BJ (cell line): Measurements from ENCODE around the gene NTSR1. TPM values are rescaled to one million over a fixed set of nuclear protein-coding genes. Genes with fewer than 3 reads are reported as not detected.

Source experiments
- CTCF ChIA-PET: fragments of 350-600 bp; formaldehyde crosslinking; extraction: SDS; loops from one replicate; lab custom pipeline; 2021; ENCODE audit warnings: antibody characterized with exemption, inconsistent platforms; lab: Yijun Ruan, JAX
- POLR2A ChIA-PET: fragments of 300-600 bp; sonication (Branson Sonifier 250); formaldehyde crosslinking; extraction: SDS; loops from one replicate; lab custom pipeline; 2021; ENCODE audit warnings: antibody characterized with exemption; lab: Charles Lee
- DNase-seq: peaks from one replicate; pipeline ENCODE4 v3.0.0-alpha.2; 2011; ENCODE audit warnings: low read depth
- H3K27me3 ChIP-seq: 2 replicates; pipeline ENCODE4 v1.6.0; 2011; ENCODE audit warnings: low read length; ENCODE audit not compliant: control insufficient read depth, insufficient read depth
- H3K36me3 ChIP-seq: 2 replicates; pipeline ENCODE4 v1.5.1; 2011; ENCODE audit warnings: low read length; ENCODE audit not compliant: control insufficient read depth, insufficient read depth
- H3K4me3 ChIP-seq: 2 replicates; pipeline ENCODE4 v1.5.1; 2011; ENCODE audit warnings: low read depth, mild to moderate bottlenecking, control low read depth, low read length
- CTCF ChIP-seq: IDR thresholded peaks from 2 replicates; pipeline ENCODE4 v1.5.1; 2011; ENCODE audit warnings: low read depth, mild to moderate bottlenecking, control low read depth, inconsistent platforms, low read length, moderate library complexity; ENCODE audit not compliant: insufficient read depth
- polyA plus RNA-seq: library from polyadenylated mRNA; depleted of rRNA; stranded (reverse); fragments of >200 nt; gene quantifications from 2 replicates; pipeline ENCODE4 v1.2.3, GENCODE V29; 2011

The NTSR1 gene
- polyA plus RNA-seq, 1 experiment = 0.05 TPM

GRCh38 chr20:62807444-62808210 lies 99.0 kb downstream of the NTSR1 start:
- ChIA-PET CTCF (interaction anchor here (0.8 to 3.2 kb wide), 20 partner anchors 9 to 392 kb away, joined by 3 to 27 read pairs (median 5); partner anchors contain the start of genes COL9A3 and MRGBP), POLR2A (no interaction called here)
- no peaks in the 10 kb centered on the region for H3K27me3 ChIP-seq
- DNase-seq = no peak
- peaks cover 43% of the 10 kb centered on the region for H3K36me3 ChIP-seq
- TF ChIP-seq CTCF = no peak
- no peak overlapping the region for H3K4me3 ChIP-seq

DNA sequence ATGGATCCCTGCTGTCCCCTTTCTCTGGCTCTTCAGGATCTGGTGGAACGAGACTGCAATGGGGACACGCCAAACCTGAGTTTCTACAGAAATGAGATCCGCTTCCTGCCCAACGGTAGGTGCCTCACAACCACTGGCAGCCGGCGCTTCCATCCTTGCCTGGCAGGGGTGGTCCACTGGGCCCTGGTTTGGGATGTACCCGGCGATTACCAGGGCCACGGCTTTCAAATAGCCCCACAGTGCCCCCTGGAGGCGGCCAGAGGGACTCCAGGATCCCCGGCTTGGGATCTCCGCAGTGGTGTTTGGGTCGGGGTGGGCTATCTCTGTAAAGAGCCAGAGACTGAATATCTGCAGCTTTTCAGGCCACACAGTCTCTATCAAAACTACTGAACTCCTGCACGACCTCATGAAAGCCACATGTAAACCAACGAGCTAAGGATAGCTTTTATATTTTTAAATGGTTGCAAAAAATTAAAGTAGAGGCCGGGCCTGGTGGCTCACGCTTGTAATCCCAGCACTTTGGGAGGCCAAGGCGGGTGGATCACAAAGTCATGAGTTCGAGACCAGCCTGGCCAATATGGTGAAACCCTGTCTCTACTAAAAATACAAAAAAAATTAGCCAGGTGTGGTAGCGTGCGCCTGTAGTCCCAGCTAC lies 99.7 kb downstream of the NTSR1 start:
- CTCF ChIA-PET = interaction anchor here (0.7 to 3.2 kb wide), 27 partner anchors 9 to 392 kb away, joined by 3 to 27 read pairs (median 4); partner anchors contain the start of genes COL9A3 and MRGBP
- H3K36me3 ChIP-seq = peaks cover 46% of the 10 kb centered on the region
- no peaks in the 10 kb centered on the region for H3K27me3 ChIP-seq
- DNase-seq = no peak
- POLR2A ChIA-PET = no interaction called here
- peak; percentile 96 for TF ChIP-seq CTCF
- H3K4me3 ChIP-seq = no peak overlapping the region

DNA sequence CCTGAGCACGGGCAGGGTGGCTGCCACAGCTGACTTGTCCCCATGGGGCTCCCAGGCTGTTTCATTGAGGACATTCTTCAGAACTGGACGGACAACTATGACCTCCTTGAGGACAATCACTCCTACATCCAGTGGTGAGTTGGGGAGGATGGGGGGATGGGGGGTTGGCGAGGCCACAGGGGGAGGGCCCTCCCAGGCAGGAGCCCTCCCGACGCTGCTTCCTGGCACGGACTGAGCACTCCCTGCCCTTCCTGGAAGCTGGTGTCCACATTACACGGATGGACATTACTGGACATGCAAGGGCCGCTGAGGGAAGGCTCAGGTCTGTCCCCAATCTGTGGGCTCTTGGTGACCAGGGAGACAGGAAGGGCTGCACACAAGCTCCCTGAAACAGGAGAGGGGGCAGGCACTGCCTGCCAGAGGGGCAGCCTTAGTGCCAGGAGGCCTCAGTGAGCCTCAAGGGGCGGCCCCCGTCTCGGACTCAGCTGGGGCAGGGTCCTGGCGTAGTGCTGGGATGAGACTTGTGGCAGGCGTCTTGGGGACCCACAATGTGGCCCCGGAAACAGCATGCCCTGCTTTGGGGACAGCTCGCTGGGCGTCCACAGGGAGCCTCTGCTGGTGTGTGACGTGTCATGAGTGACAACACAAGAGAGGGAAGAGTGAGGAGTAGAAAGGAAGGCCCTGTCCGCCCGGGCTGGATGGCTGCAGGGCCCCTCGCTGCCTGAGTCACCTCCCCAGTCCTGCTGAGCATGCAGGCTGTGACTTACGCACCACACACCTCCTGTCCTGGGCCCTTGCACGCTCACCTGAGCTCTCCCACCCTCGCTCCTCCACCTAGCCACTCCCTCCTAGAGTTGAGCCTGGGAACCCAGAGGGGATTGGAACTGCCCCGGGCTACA lies 101.1 kb downstream of the NTSR1 start:
- H3K4me3 ChIP-seq = no peak overlapping the region
- H3K27me3 ChIP-seq = no peaks in the 10 kb centered on the region
- no peak for DNase-seq
- peaks cover 46% of the 10 kb centered on the region for H3K36me3 ChIP-seq
- TF ChIP-seq CTCF = no peak
- ChIA-PET POLR2A (no interaction called here), CTCF (interaction anchor here (1.1 to 3.2 kb wide), 4 partner anchors 8 to 140 kb away, joined by 3 to 27 read pairs (median 10); partner anchors contain the start of gene COL9A3)

GRCh38 chr20:62811320-62811719 lies 102.7 kb downstream of the NTSR1 start:
- no peak for DNase-seq
- no peak for TF ChIP-seq CTCF
- POLR2A ChIA-PET = no interaction called here
- Histone ChIP-seq H3K27me3 (peaks cover 7% of the 10 kb centered on the region), H3K4me3 (no peak overlapping the region), H3K36me3 (peaks cover 46% of the 10 kb centered on the region)
- CTCF ChIA-PET = interaction anchor here (1.2 kb wide), 1 partner anchor 11 kb away, joined by 3 read pairs; no protein-coding TSS in a partner anchor
